NAMALWA (cell line): ENCODE results near the gene DIPK1C.

Experiments used
- DNase-seq: peaks from one replicate; pipeline ENCODE4 v3.0.0-alpha.2; 2015; ENCODE audit warnings: low spot score

DIPK1C gene

DNA sequence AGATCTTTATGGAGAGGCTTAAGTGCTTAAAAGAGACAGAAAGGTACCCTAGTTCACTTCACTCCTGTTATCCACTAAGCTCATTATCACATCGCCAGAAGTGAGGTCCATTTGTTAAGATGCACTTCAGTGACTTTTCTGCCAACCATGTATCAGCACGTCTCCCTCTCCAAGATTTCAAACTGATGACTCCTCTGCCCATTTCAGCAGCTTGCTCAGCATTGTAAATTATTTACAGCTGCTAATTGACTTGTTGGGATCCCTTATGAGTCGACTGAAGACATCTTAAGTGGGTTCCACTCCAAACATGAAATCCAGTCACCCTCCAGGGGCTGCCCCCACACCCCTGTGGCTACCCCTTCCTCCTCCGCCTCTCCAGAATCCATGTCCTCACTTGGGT, 37.3 kb downstream of the DIPK1C start:
- no peak for DNase-seq

DNA sequence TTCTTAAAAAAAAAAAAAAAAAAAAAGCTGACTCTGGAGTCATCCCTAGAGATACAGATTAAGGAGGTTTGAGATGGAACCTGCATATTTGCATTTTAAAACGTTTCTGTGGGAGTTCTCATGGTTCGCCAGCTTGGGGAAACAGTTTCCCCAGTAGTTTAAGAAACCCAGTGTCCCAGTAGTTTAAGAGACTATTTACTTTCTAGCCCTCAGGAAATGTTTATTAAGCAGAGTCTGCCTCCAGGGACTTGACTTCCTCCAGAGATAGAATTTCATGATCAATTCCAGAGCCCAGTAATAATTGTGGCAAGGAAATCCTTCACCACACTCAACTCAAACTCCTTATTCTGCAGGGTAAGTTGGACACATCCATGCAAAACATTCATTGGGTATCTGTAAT, 39.1 kb downstream of the DIPK1C start:
- no peak for DNase-seq

- no peak for DNase-seq
These were observed 41.0 kb downstream of the DIPK1C start for GRCh38 chr18:74416124-74416523.

DNA sequence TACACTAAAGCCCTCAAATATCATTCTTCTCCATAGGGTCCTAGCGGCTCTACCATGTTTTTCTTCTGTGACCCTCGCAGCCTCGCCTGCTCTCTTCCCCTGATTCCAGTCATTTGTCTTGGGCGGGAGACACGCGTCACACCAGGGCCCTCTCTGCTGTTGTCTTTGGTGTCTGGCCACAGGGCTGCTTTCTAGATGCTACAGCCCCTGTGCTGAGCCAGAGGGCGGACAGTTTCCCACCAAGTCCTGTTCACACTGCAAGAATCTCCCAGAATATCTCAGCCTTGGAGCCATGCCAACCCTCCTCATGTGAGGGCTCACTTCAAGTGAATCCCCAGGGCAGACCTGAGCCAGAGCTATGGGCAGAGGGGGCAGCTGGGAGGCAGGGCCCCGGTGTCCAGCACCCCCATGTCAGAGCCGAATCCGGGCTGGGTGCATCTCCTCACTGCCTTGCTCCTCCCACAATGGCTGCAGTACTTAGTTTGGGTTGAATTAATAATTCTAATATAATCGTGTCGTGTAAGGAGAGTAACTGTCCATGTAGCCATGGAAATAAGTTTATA, 42.1 kb downstream of the DIPK1C start:
- no peak for DNase-seq

DNA sequence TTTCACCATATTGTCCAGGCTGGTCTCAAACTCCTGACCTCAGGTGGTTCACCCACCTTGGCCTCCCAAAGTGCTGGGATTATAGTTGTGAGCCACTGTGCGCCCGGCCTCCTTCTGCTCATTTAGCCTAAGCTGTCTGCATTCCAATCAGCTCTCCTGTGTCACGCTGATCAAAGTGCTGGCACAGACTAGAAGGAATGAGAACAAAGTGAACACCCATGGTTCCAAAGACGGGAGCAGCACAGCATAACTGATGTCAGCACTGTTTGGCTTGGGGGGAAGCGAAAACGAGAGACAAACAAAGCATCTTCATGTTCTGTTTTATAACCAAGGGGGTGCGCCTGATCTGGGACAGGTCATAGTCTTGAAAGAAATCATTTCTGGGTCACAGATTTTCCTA, 43.3 kb downstream of the DIPK1C start:
- DNase-seq, result no peak

DNA sequence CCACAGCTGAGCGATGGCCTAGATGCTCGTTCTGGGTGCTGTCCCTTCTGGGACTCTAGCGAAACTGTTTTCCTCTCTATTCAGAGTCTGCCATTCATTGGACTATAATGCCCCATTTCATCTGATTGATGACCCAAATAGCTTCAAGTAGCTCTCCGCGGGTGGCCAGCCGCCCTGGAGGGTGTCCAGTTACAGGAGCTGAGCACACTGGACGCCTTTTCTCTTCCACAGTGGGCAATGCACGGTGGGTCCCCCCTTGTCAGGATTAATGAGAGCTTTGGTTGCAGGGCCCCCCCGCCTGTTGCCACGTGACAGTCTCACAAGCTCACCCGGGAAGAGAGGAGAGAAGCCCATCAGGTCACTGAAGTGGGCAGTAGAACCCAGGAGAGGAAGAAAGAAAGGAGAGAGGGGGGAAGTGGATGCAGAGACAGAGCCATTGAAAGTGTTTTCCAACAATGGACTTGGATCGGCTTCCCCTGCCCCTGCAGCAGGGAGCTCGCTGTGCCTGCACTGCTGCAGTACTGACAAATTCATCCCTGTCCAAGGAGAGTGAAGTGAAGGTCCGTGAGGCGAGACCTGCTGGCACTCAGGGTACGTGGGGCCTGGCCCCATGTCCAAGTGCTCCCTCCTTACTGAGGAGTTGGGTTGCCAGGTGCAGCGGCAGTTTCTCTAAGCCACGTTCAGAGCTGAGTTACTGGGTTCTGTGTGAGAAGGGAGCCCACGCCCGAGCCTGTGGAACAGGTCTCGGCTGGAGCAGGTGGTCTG, 44.8 kb downstream of the DIPK1C start:
- DNase-seq, result no peak

GRCh38 chr18:74411475-74411874, 45.6 kb downstream of the DIPK1C start:
- DNase-seq, result no peak

DNA sequence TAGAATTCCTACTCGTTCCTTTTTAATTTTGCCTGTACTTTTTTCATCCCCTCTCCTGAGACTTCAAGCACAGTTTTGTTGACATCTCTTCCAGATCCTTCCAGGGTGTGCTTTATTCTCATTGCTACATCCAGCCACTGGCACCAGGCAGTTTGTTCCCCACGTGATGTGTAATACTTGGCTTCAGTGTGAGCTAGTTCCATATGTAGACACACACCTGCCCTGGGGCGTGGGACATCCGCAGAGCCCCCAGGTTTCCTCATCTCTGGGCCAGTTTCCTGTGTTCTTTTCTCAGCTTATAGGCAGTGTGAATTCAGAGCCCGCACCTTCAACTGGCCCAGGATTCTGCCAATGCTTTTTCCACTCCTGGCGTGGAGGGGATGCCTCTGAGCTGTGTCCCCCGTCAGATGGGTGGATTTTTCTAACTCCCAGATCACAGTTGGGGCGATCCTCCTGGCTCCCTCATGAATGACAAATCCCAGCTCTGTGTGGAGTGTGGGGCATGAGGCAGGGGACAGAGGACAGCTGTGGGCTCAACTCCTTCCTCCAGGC, 46.6 kb downstream of the DIPK1C start:
- no peak for DNase-seq

DNA sequence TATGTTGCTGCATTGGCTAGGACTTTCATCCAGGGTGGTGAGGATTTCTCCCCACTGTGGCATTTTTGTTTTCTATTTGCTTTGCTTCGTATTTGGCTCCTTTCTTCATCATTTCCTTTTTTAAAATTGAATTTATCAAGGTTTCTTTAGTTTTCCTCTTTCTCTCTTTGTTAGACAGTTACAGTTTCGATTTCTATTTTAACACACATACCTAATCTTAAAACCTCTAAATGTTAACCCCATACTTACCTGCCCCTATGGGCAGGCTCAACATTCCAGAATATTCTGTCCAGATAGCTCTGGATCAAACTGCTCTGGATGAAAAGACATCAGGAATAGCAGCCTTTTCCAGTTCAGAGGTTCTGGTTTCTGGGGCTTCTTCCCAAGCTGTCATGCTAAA, 49.2 kb downstream of the DIPK1C start:
- no peak for DNase-seq

GRCh38 chr18:74402806-74403433, 54.2 kb downstream of the DIPK1C start:
- no peak for DNase-seq

DNA sequence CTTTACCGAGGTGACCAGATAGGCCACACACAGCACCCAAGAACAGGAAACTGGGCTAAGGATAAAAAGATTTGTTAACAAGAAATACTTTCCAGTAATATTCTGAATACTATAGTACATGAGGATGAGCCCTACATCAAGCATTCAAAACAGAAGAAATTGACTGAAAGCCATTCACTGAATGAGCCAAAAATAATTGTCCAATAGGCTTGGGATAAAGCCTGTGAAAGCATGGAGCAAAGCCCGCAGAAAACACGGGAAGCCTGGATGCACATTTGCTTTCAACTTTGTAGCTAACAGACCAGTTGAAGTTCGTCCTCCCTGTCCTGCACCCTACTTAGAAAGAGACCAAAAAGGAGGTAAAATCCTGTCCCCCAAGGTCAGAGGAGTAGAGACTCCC, 56.3 kb downstream of the DIPK1C start:
- no peak for DNase-seq

DNA sequence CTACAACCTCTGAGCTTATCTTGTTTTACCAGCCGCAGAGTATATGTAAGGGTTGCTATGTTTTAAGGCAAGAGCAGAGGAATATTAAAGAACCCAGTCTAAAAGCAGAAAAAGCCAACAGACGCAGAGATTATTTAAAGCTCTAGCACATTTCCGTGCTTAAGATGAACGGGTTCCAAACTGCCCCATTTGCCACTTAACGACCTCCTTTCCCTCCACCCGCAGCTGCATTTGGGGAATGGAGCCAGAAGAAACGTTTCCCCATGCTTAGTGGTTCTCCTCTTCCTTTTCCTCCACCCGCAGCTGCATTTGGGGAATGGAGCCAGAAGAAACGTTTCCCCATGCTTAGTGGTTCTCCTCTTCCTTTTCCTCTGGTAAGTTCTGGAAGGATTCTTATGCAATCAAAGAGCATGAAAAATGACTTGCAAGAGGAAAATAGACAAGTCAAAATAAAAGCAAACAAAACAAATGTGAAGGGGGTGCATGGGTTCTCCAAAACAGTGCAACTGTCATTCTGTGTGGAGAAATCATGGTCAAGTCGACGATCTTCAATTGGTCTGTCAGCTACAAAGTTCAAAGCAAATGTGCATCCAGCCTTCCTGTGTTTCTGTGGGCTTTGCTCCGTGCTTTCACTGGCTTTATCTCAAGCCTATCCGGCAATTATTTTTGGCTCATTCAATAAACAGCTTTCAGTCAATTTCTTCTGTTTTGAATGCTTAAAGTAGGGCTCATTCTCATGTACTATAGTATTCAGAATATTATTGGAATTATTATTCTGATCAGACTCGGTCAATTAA, 57.8 kb downstream of the DIPK1C start:
- no peak for DNase-seq

GRCh38 chr18:74397572-74397971, 59.5 kb downstream of the DIPK1C start:
- DNase-seq, result no peak

DNA sequence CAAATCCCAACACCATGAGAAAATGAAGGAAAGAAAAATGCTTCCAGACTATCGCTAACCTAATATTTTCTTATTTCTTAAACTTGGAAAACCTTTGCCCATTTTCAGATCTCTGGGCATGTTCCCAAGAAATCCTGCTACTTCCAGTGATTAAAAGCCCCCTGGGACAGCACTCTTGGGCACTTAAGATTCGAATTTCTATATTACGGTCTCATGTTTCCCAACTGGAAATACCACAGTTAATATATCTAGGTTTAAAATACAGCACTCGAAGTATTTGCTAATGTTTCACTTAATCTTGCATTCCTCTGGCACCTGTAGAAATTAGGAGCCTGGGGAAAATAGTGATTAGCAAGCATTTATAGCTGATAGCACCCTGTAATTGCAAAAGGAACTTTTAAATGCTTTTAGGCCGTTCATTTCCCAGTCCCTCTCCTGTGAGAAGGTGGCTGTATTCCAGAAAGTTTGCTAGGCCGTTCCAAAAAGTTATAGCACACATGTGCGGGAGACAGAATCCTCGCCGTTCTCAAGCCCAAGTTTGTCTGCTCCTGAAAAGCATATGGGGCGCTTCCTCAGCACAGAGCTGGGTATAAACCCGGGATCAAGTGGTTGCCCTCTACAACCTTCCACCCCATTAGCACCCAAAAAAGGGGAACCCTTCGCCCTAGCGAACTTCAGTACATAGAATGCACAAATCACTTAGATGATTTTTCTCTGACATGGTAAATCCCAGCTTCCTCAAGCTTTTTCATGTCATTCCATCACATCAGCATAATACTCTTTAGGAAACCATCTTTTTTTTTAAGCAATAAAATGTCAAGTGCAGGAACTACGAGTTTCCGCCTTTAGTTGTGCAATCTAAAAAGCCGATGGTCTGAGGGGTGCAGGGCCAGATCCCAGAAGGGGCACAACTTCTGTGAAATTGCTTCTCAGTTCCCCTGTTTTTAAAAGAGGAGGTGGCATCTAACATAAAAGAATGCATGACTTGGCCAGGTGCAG, 60.6 kb downstream of the DIPK1C start:
- DNase-seq, result no peak

- DNase-seq, result no peak
These were observed 61.4 kb downstream of the DIPK1C start for GRCh38 chr18:74395648-74396154.

GRCh38 chr18:74395006-74395405, 62.1 kb downstream of the DIPK1C start:
- DNase-seq, result no peak

- no peak for DNase-seq
These were observed 64.8 kb downstream of the DIPK1C start for GRCh38 chr18:74392323-74392722.

GRCh38 chr18:74390900-74391299, 66.2 kb downstream of the DIPK1C start:
- no peak for DNase-seq

DNA sequence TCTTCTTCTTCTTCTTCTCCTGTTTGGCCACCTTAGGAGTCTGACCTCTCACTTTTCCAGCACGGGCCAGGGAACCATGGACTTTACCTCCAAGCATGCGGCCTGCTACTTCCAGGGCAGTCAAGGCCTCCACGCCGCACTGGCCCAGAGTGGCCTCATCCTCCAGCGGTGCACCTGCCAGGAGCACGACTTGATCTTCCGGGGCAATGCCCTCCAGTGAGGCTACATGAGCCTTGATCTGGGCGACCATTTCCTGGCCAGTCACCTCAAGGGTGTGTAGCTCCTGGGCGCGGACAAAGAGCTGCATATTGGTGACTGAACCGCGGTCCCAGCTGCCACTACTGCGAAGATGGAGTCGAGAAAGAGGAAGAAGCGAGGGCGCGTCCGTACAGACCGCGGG, 67.1 kb downstream of the DIPK1C start:
- no peak for DNase-seq

DNA sequence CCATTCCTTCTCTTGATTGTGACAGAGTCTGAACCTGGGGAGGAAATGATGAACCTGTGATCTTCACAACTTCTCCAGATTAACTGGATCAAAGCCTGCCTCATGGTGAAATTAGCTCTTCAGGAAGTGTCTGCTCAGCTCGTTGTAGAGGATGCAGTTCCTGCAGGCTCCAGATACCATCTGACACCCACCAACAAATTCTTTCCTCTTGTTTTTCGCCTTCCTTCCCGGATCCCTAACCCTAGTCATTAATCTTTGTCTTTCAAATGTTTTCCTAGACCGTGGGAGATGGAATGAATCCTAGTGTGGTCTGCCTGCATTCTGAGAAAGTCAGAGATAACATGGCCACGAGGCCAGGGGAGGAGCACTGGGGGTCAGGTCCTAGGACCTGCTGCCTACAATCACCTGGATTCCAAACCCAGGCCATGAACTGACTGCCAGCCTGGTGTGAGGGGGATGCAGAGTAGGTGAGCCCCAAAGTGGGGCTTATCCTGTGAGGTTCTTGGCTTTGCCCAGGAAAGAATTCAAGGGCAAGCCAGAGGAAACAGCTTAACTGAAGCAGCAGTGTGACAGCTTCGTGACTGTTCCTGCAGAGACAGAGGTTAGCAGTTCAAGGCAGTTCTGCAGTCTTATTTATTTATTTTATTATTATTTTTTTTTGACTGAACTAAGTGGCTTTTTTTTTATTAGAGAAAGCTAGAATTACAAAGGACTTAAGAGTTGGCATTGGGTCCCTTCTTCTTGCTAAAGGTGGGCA, 67.8 kb downstream of the DIPK1C start:
- no peak for DNase-seq
